Epithelial cell of esophagus (primary cell): ENCODE measurements around the gene PIK3C3.

Source experiments
- DNase-seq: peaks from one replicate; pipeline ENCODE4 v3.0.0; 2010; ENCODE audit warnings: low read depth
- H3K4me3 ChIP-seq: 2 replicates; pipeline ENCODE4 v1.5.1; 2011; ENCODE audit warnings: mild to moderate bottlenecking, low read length, control low read depth
- TF ChIP-seq, protein P1 (sequence below): IDR thresholded peaks from 2 replicates; pipeline ENCODE4 v1.5.1; 2011; ENCODE audit warnings: low read depth, mild to moderate bottlenecking, low read length, control low read depth, inconsistent platforms; ENCODE audit not compliant: insufficient read depth; ENCODE audit errors: missing control alignments

PIK3C3 gene

DNA sequence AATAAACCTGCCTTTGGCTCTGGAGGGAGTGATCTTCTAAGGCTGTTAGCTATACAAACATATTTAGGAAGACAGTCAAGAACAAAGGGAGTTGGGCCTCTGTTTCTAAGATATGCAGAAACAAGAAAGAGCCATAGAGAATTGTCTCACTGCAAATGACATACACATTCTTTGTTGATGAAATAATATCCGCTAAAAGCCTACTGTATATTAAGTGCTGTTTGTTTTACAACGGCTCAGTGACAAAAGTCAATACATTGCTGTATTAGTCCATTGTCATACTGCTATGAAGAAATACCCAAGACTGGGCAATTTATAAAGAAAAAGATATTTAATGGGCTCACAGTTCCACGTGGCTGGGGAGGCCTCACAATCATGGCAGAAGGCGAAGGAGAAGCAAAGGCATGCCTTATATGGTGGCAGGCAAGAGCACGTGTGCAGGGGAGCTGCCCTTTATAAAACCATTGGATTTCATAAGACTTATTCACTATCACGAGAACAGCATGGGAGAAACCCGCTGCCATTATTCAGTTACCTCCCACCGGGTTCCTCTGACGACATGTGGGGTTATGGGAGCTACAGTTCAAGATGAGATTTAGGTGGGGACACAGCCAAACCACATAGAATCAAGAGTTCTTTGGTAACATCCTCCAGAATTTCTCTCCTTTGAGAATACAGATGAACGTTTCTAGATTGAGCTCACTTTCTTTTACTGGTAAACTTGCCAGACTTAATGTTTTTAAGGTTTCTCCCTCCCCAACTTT is 157.8 kb downstream of the PIK3C3 start:
- TF ChIP-seq, protein P1, sequence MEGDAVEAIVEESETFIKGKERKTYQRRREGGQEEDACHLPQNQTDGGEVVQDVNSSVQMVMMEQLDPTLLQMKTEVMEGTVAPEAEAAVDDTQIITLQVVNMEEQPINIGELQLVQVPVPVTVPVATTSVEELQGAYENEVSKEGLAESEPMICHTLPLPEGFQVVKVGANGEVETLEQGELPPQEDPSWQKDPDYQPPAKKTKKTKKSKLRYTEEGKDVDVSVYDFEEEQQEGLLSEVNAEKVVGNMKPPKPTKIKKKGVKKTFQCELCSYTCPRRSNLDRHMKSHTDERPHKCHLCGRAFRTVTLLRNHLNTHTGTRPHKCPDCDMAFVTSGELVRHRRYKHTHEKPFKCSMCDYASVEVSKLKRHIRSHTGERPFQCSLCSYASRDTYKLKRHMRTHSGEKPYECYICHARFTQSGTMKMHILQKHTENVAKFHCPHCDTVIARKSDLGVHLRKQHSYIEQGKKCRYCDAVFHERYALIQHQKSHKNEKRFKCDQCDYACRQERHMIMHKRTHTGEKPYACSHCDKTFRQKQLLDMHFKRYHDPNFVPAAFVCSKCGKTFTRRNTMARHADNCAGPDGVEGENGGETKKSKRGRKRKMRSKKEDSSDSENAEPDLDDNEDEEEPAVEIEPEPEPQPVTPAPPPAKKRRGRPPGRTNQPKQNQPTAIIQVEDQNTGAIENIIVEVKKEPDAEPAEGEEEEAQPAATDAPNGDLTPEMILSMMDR: no peak
- peak; percentile 28 for DNase-seq

DNA sequence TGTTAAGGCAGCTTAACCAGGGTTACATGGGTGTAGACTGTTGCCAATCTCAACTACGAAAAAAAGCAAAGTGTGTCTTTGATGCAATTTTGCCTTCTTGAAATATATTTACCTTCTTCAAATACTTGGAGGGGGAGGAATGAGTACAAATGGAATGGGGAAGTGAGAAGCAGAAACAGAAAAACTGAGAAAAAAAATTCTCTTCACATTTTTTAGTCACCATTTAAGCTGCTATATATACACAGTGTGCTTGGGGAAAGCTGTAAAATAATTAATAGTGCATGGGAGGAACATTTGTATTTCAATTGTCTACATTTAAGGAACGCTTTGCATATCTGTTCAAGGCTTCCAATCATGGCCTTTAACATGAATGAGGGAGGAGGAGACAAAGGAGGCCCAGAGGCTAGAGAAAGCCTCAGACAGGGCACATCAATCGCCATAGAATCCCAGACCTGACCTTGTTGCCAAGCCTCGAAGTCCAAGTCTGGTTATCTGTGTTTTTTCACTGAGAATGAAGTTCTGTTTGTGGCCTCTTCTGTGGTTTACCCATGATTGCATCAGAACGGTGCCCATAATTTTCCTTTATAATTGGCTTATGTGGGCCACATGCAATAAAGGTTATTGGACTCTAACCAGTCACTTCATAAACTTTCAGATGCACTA is 158.6 kb downstream of the PIK3C3 start:
- no peak overlapping the region for H3K4me3 ChIP-seq
- DNase-seq: no peak
- TF ChIP-seq, protein P1: no peak

More for the DNA sequence above, 157.8 kb downstream of the PIK3C3 start:
- no peak overlapping the region for H3K4me3 ChIP-seq

DNA sequence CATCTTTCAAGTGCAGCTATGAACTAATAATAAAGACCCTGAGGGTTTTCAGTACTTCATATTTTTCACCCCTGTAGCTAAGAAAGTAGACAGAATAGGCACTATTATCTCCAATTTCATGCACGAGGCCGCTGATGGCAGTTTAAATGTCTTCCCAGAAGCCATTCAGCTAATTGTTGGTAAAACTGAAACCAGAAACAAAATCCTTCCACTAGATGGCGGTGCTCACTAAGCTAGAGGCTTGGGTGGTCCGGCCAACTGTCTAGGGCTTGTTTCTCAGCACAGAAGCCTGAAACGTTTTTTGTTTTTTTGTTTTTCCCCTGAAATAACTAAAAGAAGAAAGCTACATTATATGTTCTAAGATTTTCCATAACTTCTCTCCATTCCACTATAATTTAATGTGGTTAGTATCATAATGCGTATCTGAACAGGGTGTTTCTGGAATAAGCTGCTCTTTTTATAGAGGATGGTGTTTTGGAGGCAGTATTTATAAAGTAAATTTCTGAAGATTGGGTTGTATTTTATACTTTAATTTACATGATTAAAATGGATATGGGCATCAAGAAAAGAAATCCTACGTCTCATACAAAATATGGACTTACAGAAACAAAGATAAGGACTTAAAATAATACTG is 159.4 kb downstream of the PIK3C3 start:
- TF ChIP-seq, protein P1: peak; percentile 85
- peak; percentile 63 for DNase-seq
- H3K4me3 ChIP-seq: no peak overlapping the region

DNA sequence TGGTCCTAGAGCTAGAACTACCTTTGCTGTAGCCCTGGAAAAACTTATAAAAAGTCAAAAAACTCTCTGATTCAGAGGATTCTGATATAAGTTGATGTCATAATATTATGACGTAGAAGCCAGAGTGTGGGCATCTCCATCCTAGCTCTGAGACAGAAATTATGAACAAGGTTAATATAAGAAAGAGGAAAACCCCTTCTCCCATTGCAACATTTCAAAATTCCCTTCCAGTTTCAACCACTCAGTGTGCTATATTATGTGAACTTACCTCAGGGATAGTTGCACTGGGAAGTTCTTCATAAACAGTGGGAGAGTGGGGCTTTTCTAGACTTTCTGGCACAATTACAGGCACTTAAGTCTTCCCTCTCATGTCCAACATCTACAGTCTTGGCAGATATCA is 171.6 kb downstream of the PIK3C3 start:
- H3K4me3 ChIP-seq: no peak overlapping the region
- TF ChIP-seq, protein P1: no peak
- DNase-seq: no peak

DNA sequence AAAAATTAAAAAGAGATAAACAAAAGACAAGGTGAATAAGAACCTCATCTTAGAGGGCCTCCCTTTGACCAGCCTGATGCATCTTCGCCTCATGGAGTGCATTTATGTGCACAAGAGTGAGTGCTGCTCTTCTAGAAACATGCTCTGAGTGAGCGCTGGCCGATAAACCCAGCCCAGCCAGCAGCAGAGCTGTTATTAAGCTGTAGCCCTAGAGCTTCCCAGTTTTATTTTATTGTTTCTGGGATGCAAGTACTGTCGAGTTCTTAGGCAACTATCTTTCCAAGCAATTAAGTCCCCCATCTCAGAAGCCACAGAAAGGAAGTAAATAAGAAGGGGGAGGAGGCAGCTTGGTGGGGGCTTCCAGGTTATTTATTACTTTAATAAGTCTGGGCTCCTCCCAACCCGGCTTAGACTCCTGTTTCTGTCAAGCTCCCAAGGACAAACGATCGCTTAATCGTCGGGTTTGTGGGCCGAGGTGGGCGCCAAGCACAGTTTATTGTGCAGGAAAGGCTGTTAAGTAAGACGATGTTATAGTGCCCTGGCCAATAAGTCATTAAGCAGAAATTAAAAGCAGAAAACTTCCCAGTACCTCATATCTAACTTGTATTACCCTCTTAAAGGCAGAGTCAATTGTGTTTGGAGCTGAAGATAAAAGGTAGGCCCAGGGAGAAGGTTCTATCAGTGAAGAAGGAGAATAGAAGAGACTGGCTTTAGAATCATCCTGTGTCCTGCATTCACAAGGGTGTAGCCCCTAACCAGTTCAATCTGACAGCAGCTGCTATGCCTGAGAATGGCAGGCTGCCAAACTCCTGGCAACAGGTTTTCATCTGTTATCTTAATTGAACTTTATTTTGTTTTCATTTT is 176.3 kb downstream of the PIK3C3 start:
- no peak overlapping the region for H3K4me3 ChIP-seq
- TF ChIP-seq, protein P1: no peak
- no peak for DNase-seq

DNA sequence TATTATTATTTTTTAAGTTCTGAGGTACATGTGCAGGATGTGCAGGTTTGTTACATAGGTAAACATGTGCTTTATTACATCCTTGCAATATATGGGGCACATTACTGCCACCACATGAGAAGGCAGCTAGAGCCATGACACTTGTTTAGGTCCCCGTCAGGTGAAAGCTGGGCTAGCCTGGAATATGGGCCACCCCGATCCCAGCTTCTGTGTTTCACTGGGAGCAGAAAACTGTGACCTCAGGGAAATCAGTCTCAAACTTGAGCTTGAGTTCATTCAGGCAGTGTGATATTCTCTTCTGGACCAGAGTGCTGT is 176.9 kb downstream of the PIK3C3 start:
- no peak for DNase-seq
- TF ChIP-seq, protein P1: no peak

More for the DNA sequence above, 176.9 kb downstream of the PIK3C3 start:
- no peak overlapping the region for H3K4me3 ChIP-seq
